ENCODE results near the gene IGIP.

DNA sequence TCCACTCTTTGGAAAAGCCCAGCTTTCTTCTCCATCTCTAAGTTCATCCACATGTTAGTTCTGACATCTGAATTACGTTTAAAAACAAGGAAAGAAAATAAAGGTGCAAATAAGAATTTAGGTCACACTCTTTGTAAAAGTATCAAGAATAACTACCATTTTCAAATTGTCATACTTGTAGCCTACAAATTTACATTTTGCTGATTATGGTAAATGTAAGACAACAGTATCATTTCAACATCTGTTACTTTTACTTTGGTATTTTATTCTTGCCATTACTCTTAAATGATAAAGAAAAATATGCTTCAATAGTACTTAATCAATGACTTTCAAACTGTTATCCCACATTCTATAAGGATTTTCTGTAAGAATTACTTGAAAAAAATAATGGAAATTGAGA is 21.6 kb upstream of the IGIP start:
- TF ChIP-seq POLR2A (IDR thresholded peaks at IDR 0.05) (no peak), POLR2AphosphoS5 (IDR thresholded peaks at IDR 0.05; ENCODE audit: insufficient read depth in 1 of 2, low read depth in 1 of 2) (no peak)
- TF ChIP-seq, protein P1, sequence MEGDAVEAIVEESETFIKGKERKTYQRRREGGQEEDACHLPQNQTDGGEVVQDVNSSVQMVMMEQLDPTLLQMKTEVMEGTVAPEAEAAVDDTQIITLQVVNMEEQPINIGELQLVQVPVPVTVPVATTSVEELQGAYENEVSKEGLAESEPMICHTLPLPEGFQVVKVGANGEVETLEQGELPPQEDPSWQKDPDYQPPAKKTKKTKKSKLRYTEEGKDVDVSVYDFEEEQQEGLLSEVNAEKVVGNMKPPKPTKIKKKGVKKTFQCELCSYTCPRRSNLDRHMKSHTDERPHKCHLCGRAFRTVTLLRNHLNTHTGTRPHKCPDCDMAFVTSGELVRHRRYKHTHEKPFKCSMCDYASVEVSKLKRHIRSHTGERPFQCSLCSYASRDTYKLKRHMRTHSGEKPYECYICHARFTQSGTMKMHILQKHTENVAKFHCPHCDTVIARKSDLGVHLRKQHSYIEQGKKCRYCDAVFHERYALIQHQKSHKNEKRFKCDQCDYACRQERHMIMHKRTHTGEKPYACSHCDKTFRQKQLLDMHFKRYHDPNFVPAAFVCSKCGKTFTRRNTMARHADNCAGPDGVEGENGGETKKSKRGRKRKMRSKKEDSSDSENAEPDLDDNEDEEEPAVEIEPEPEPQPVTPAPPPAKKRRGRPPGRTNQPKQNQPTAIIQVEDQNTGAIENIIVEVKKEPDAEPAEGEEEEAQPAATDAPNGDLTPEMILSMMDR (IDR thresholded peaks at IDR 0.05), result no peak
